ENCODE measurements around the gene IFT81.

- no peak for TF ChIP-seq CTCF (IDR thresholded peaks at IDR 0.05)
- TF ChIP-seq POLR2A (IDR thresholded peaks at IDR 0.05), result no peak
- no peak for TF ChIP-seq EP300 (IDR thresholded peaks at IDR 0.05)
- TF ChIP-seq POLR2AphosphoS5 (IDR thresholded peaks at IDR 0.05), result peak in 1 of 3 donors; percentile 73
Observed at GRCh38 chr12:110107369-110108281, 16.5 kb upstream of the IFT81 start.

All from stomach (tissue), 4 donors.